ENCODE results near the gene GCNA. TPM values are rescaled to one million over a fixed set of nuclear protein-coding genes. Genes with fewer than 3 reads are reported as not detected.

The GCNA gene
- total and polyA plus RNA-seq, 2 of the 13 experiments (the other 11 are each of a cell fraction or from before 2014, with no cell fraction given), result 0.38 to 0.66 TPM

DNA sequence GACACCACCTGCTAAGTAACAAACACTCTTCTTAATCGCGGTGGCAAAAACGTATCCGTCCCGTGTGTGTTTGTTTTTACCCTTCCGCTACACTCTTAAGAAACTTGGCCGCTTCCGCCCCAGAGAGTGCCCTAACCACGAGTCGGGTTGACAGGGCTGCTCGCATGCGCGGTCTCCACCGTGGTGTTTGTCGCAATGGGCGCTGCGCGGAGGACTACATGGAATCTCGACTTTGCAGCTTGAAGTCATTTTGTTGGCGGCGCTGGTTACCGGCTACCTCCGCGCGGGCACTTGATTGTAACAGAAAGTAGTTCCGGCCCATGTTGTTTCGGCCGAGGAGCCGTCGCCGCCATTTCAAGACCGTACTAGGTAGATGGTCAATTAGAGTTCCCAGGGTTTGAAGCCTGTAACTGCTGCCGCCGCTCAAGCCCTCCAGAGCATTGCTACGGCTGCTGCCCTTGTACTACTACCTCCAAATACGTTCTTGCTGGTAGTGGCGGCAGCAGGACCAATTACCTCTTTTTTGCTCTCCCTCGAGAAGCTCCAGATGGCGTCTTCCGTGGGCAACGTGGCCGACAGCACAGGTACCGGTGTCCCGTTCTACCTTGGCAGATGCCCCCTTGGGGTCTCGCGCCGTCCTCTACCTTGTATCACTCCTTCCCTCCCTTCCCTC, 45.3 kb upstream of the GCNA start, which contains the start of gene OGT (continued):
- TF ChIP-seq E2F1 (CRISPR knock-in tag; IDR thresholded peaks at IDR 0.05) (0 out of 2 replicates have a peak, but pooled peaks have one; percentile 46), ZNF615 (CRISPR knock-in tag; IDR thresholded peaks at IDR 0.05; ENCODE audit: borderline replicate concordance) (no peak), FOXK1 (CRISPR knock-in tag; IDR thresholded peaks at IDR 0.05; ENCODE audit: borderline replicate concordance, low read depth) (peak; percentile 48; the same call in 1 of the 2 replicates), ZNF354B (CRISPR knock-in tag; IDR thresholded peaks at IDR 0.05) (no peak), SIX1 (CRISPR knock-in tag; IDR thresholded peaks at IDR 0.05; ENCODE audit: borderline replicate concordance) (no peak; the same call in 1 of the 2 replicates), PHB2 (IDR thresholded peaks at IDR 0.05; ENCODE audit: partially characterized antibody) (no peak), AFF4 (CRISPR knock-in tag; IDR thresholded peaks at IDR 0.05) (no peak), ZNF550 (CRISPR knock-in tag; IDR thresholded peaks at IDR 0.05; ENCODE audit: borderline replicate concordance) (no peak)
- TF ChIP-seq, protein P1, sequence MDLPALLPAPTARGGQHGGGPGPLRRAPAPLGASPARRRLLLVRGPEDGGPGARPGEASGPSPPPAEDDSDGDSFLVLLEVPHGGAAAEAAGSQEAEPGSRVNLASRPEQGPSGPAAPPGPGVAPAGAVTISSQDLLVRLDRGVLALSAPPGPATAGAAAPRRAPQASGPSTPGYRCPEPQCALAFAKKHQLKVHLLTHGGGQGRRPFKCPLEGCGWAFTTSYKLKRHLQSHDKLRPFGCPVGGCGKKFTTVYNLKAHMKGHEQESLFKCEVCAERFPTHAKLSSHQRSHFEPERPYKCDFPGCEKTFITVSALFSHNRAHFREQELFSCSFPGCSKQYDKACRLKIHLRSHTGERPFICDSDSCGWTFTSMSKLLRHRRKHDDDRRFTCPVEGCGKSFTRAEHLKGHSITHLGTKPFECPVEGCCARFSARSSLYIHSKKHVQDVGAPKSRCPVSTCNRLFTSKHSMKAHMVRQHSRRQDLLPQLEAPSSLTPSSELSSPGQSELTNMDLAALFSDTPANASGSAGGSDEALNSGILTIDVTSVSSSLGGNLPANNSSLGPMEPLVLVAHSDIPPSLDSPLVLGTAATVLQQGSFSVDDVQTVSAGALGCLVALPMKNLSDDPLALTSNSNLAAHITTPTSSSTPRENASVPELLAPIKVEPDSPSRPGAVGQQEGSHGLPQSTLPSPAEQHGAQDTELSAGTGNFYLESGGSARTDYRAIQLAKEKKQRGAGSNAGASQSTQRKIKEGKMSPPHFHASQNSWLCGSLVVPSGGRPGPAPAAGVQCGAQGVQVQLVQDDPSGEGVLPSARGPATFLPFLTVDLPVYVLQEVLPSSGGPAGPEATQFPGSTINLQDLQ (CRISPR knock-in tag; IDR thresholded peaks at IDR 0.05), result 0 out of 2 replicates have a peak, but pooled peaks have one; percentile 44
- TF ChIP-seq, protein P2, sequence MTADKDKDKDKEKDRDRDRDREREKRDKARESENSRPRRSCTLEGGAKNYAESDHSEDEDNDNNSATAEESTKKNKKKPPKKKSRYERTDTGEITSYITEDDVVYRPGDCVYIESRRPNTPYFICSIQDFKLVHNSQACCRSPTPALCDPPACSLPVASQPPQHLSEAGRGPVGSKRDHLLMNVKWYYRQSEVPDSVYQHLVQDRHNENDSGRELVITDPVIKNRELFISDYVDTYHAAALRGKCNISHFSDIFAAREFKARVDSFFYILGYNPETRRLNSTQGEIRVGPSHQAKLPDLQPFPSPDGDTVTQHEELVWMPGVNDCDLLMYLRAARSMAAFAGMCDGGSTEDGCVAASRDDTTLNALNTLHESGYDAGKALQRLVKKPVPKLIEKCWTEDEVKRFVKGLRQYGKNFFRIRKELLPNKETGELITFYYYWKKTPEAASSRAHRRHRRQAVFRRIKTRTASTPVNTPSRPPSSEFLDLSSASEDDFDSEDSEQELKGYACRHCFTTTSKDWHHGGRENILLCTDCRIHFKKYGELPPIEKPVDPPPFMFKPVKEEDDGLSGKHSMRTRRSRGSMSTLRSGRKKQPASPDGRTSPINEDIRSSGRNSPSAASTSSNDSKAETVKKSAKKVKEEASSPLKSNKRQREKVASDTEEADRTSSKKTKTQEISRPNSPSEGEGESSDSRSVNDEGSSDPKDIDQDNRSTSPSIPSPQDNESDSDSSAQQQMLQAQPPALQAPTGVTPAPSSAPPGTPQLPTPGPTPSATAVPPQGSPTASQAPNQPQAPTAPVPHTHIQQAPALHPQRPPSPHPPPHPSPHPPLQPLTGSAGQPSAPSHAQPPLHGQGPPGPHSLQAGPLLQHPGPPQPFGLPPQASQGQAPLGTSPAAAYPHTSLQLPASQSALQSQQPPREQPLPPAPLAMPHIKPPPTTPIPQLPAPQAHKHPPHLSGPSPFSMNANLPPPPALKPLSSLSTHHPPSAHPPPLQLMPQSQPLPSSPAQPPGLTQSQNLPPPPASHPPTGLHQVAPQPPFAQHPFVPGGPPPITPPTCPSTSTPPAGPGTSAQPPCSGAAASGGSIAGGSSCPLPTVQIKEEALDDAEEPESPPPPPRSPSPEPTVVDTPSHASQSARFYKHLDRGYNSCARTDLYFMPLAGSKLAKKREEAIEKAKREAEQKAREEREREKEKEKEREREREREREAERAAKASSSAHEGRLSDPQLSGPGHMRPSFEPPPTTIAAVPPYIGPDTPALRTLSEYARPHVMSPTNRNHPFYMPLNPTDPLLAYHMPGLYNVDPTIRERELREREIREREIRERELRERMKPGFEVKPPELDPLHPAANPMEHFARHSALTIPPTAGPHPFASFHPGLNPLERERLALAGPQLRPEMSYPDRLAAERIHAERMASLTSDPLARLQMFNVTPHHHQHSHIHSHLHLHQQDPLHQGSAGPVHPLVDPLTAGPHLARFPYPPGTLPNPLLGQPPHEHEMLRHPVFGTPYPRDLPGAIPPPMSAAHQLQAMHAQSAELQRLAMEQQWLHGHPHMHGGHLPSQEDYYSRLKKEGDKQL (CRISPR knock-in tag; IDR thresholded peaks at IDR 0.05; ENCODE audit: low read depth), result no peak
- TF ChIP-seq, protein P3, sequence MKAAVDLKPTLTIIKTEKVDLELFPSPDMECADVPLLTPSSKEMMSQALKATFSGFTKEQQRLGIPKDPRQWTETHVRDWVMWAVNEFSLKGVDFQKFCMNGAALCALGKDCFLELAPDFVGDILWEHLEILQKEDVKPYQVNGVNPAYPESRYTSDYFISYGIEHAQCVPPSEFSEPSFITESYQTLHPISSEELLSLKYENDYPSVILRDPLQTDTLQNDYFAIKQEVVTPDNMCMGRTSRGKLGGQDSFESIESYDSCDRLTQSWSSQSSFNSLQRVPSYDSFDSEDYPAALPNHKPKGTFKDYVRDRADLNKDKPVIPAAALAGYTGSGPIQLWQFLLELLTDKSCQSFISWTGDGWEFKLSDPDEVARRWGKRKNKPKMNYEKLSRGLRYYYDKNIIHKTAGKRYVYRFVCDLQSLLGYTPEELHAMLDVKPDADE (CRISPR knock-in tag; IDR thresholded peaks at IDR 0.05), result no peak
- TF ChIP-seq, protein P4, sequence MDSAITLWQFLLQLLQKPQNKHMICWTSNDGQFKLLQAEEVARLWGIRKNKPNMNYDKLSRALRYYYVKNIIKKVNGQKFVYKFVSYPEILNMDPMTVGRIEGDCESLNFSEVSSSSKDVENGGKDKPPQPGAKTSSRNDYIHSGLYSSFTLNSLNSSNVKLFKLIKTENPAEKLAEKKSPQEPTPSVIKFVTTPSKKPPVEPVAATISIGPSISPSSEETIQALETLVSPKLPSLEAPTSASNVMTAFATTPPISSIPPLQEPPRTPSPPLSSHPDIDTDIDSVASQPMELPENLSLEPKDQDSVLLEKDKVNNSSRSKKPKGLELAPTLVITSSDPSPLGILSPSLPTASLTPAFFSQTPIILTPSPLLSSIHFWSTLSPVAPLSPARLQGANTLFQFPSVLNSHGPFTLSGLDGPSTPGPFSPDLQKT (CRISPR knock-in tag; IDR thresholded peaks at IDR 0.05; ENCODE audit: borderline replicate concordance), result no peak
